GM10248 (cell line): ENCODE data around the gene DCLRE1C.
"Not testable (repeated sequence)": the region's sequence is repeated elsewhere in the genome, so short reads cannot be mapped to it uniquely, and the experiment has no call there.

ENCODE experiments used
- CTCF ChIA-PET: fragments of 300-600 bp; sonication (Branson Sonifier 250); formaldehyde crosslinking; extraction: SDS; loops from one replicate; lab custom pipeline; 2021; ENCODE audit warnings: antibody characterized with exemption; lab: Yijun Ruan, JAX
- POLR2A ChIA-PET: fragments of 350-650 bp; sonication (Branson Sonifier 250); formaldehyde crosslinking; extraction: SDS; loops from one replicate; lab custom pipeline; 2020; ENCODE audit warnings: antibody characterized with exemption; lab: Yijun Ruan, JAX
- DNase-seq: peaks from one replicate; pipeline ENCODE4 v3.0.0; 2012; ENCODE audit errors: extremely low spot score
- TF ChIP-seq, protein P1 (sequence below): IDR thresholded peaks from 2 replicates; pipeline ENCODE4 v1.5.1; 2012; ENCODE audit warnings: mild to moderate bottlenecking, low read depth; ENCODE audit errors: extremely low read depth, missing control alignments, control extremely low read depth

DCLRE1C gene

DNA sequence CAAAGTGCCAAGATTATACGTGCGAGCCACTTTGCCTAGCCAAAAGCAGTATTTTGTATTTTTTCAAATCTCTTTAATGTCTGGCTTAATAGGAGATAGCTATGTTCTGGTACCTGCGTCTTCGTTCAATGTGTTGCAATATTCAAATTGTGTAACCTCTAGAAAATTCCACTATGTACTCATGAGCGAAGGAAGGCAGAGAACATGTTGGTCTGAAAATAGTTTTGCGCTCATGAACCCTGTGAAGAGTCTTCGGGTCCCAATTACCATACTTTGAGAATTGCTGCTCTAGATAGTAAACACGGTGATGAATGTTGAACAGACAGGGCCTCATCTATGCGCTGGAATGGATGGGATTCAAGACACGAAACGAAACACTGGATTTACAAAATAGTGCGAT, 78.0 kb downstream of the DCLRE1C start:
- ChIA-PET POLR2A (no interaction called here), CTCF (interaction anchor here (0.9 to 1.5 kb wide), 2 partner anchors 9 to 14 kb away, joined by 3 to 4 read pairs; no protein-coding TSS in a partner anchor)
- TF ChIP-seq, protein P1, sequence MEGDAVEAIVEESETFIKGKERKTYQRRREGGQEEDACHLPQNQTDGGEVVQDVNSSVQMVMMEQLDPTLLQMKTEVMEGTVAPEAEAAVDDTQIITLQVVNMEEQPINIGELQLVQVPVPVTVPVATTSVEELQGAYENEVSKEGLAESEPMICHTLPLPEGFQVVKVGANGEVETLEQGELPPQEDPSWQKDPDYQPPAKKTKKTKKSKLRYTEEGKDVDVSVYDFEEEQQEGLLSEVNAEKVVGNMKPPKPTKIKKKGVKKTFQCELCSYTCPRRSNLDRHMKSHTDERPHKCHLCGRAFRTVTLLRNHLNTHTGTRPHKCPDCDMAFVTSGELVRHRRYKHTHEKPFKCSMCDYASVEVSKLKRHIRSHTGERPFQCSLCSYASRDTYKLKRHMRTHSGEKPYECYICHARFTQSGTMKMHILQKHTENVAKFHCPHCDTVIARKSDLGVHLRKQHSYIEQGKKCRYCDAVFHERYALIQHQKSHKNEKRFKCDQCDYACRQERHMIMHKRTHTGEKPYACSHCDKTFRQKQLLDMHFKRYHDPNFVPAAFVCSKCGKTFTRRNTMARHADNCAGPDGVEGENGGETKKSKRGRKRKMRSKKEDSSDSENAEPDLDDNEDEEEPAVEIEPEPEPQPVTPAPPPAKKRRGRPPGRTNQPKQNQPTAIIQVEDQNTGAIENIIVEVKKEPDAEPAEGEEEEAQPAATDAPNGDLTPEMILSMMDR = no peak
- no peak for DNase-seq

DNA sequence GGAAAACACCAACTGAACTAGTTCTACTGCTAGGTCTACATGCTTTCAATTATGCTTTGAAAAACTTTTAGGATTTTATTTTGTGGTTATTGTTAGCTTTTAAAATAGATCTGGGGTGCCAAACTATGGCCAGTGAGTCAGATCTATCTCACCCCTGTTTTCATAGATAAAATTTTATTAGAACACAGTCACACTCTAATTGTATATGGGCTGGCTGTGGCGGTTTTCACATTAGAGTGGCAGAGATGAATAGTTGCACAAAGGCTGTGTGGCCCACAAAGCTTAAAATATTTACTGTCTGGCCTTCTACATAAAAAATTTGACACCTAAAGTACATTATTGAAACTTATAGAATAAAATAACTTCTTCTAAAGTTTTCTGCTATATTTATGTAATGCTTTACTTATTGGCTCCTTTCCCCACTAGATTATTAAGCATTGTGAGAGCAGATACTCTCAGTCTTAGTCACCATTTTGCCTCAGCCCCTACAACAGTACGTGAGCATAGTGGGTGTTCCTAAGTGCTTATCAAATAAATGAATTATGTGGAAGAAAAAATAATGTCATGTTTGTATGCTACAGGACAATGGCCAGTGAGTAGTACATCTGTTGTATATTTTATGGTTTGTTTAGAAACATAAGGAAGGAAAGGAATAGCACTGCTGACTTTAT, 80.7 kb downstream of the DCLRE1C start:
- DNase-seq = no peak
- ChIA-PET CTCF (interaction anchor here (0.8 to 1.6 kb wide), 4 partner anchors 19 to 336 kb away, joined by 3 to 5 read pairs (median 3); no protein-coding TSS in a partner anchor), POLR2A (no interaction called here)
- TF ChIP-seq, protein P1 = no peak

DNA sequence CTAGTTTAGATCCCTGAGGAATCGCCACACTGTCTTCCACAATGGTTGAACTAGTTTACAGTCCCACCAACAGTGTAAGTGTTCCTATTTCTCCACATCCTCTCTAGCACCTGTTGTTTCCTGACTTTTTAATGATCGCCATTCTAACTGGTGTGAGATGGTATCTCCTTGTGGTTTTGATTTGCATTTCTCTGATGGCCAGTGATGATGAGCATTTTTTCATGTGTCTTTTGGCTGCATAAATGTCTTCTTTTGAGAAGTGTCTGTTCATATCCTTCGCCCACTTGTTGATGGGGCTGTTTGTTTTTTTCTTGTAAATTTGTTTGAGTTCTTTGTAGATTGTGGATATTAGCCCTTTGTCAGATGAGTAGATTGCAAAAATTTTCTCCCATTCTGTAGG, 89.0 kb downstream of the DCLRE1C start:
- DNase-seq, POLR2A ChIA-PET, CTCF ChIA-PET: not testable (repeated sequence)

DNA sequence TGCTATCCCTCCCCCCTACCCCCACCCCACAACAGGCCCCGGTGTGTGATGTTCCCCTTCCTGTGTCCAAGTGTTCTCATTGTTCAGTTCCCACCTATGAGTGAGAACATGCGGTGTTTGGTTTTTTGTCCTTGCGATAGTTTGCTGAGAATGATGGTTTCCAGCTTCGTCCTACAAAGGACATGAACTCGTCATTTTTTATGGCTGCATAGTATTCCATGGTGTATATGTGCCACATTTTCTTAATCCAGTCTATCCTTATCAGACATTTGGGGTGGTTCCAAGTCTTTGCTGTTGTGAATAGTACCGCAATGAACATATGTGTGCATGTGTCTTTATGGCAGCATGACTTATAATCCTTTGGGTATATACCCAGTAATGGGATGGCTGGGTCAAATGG, 89.4 kb downstream of the DCLRE1C start:
- CTCF ChIA-PET = interaction anchor here (2.9 kb wide), 1 partner anchor 14 kb away, joined by 11 read pairs; the partner anchor contains the start of gene SUV39H2
- POLR2A ChIA-PET, DNase-seq: not testable (repeated sequence)

DNA sequence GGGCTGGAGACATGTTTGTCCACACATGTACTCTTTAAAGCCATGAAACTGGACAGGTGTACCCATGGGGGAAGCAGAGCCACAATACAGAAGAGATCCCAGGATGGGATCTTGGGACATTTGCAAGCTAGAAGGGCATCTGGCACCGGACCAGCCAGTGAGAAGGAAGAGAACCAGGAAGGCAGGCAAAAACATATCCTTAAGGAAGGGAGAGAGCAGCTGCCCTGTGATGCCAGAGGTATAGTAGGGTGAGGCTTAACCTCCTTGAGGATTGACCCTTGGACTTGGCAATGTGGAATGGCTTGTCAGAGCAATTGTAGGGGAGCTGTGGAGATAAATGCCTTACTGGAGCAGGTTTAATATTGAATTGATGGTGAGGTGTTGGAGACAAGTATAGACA, 93.1 kb downstream of the DCLRE1C start:
- no peak for DNase-seq
- ChIA-PET CTCF (interaction anchor here (1.0 to 1.5 kb wide), 2 partner anchors 10 to 18 kb away, joined by 4 read pairs; no protein-coding TSS in a partner anchor), POLR2A (no interaction called here)
- TF ChIP-seq, protein P1 = no peak

DNA sequence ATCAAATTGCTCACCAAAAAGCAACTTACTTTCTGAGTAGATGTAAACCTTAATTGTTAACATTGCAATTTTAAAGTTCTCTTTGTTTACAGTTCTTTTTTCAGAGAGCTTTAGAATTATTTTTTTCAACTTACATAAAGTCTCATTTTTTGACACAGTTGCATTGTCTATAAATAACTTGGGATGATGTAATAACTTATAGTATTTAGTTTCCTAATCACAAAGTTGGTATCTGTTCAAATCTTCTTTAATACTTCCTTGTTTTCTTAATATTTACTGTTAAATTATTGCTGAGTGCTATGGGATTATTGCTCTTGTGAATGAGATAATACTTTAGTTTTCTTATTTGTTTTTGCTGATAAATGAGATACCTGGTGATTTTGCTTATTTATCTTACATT, 94.1 kb downstream of the DCLRE1C start:
- TF ChIP-seq, protein P1 = no peak
- no peak for DNase-seq
- ChIA-PET POLR2A (no interaction called here), CTCF (interaction anchor here (0.6 to 1.9 kb wide), 4 partner anchors 11 to 360 kb away, joined by 4 to 11 read pairs (median 4); partner anchors contain the start of gene SUV39H2)

DNA sequence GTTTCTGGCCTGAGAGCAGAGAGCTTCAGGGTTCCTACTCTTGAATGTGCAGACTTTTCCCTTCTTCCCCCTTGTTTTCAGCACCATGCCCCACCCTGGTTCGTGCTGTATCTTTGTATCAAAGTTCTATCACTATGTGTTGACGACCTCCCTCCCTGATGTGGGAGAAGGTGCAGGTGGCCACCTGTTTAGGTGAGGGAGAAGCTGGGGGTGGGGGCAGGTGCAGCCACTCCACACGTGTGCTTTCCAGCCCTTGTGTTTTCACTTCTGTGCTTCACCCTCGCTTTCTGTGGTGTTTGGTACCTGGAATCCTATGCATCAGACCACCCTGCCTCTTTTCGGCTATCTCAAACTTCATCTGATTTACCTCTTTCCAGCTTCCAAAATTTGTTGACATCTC, 94.9 kb downstream of the DCLRE1C start:
- ChIA-PET CTCF (interaction anchor here (0.6 to 1.9 kb wide), 6 partner anchors 11 to 360 kb away, joined by 3 to 11 read pairs (median 4); partner anchors contain the start of gene SUV39H2), POLR2A (no interaction called here)
- DNase-seq = no peak
- TF ChIP-seq, protein P1 = no peak
